Hematopoietic multipotent progenitor cell treated with erythropoietin and hydrocortisone succinate and interleukin-3 and kit ligand, for 15 days (in vitro differentiated cells): ENCODE results near the gene TBC1D14.

Source experiments
- DNase-seq: peaks from one replicate; pipeline ENCODE4 v3.0.0-alpha.2; 2015; ENCODE audit warnings: low spot score

TBC1D14 gene

GRCh38 chr4:7044137-7044930 lies 134.7 kb downstream of the TBC1D14 start:
- DNase-seq = no peak

- DNase-seq = no peak
These were observed 135.9 kb downstream of the TBC1D14 start for GRCh38 chr4:7045553-7045952.

GRCh38 chr4:7045961-7046921 lies 136.6 kb downstream of the TBC1D14 start:
- no peak for DNase-seq

- DNase-seq = no peak
These were observed 137.3 kb downstream of the TBC1D14 start for GRCh38 chr4:7046971-7047370.

GRCh38 chr4:7048642-7049041 lies 139.0 kb downstream of the TBC1D14 start:
- no peak for DNase-seq

GRCh38 chr4:7049295-7049694 lies 139.7 kb downstream of the TBC1D14 start:
- no peak for DNase-seq

- no peak for DNase-seq
These were observed 140.1 kb downstream of the TBC1D14 start for GRCh38 chr4:7049739-7050138.

GRCh38 chr4:7050481-7051143 lies 141.0 kb downstream of the TBC1D14 start:
- DNase-seq = no peak

GRCh38 chr4:7051144-7051495 lies 141.5 kb downstream of the TBC1D14 start:
- DNase-seq = no peak

GRCh38 chr4:7051905-7052304 lies 142.3 kb downstream of the TBC1D14 start:
- no peak for DNase-seq

GRCh38 chr4:7052313-7052712 lies 142.7 kb downstream of the TBC1D14 start:
- DNase-seq = no peak

- peak; percentile 87 for DNase-seq
These were observed 143.5 kb downstream of the TBC1D14 start for GRCh38 chr4:7052923-7053715.

- no peak for DNase-seq
These were observed 144.7 kb downstream of the TBC1D14 start for GRCh38 chr4:7054106-7054880.

GRCh38 chr4:7055111-7055989 lies 145.7 kb downstream of the TBC1D14 start:
- no peak for DNase-seq

- no peak for DNase-seq
These were observed 146.3 kb downstream of the TBC1D14 start for GRCh38 chr4:7055990-7056325.

GRCh38 chr4:7058792-7059191 lies 149.2 kb downstream of the TBC1D14 start:
- DNase-seq = no peak

GRCh38 chr4:7059662-7060061 lies 150.0 kb downstream of the TBC1D14 start:
- DNase-seq = no peak

GRCh38 chr4:7060346-7061150 lies 150.9 kb downstream of the TBC1D14 start:
- DNase-seq = no peak

- no peak for DNase-seq
These were observed 152.2 kb downstream of the TBC1D14 start for GRCh38 chr4:7061815-7062214.
